ES-I3 (cell line): ENCODE measurements around the gene SLC6A11.

Source experiments
- H3K36me3 ChIP-seq: 2 replicates; pipeline ENCODE4 v1.6.1; 2013; ENCODE audit warnings: mild to moderate bottlenecking, low read length, control low read depth, moderate library complexity; ENCODE audit not compliant: insufficient read depth
- H3K4me1 ChIP-seq: 2 replicates; pipeline ENCODE4 v1.6.1; 2013; ENCODE audit warnings: mild to moderate bottlenecking, control low read depth, low read length; ENCODE audit not compliant: insufficient read depth
- H3K9ac ChIP-seq: 2 replicates; pipeline ENCODE4 v1.6.1; 2013; ENCODE audit warnings: low read depth, mild to moderate bottlenecking, low read length, moderate library complexity
- H3K9me3 ChIP-seq: 2 replicates; pipeline ENCODE4 v1.6.1; 2013; ENCODE audit warnings: mild to moderate bottlenecking, low read length, moderate library complexity; ENCODE audit not compliant: control insufficient read depth, insufficient read depth

Gene SLC6A11

DNA sequence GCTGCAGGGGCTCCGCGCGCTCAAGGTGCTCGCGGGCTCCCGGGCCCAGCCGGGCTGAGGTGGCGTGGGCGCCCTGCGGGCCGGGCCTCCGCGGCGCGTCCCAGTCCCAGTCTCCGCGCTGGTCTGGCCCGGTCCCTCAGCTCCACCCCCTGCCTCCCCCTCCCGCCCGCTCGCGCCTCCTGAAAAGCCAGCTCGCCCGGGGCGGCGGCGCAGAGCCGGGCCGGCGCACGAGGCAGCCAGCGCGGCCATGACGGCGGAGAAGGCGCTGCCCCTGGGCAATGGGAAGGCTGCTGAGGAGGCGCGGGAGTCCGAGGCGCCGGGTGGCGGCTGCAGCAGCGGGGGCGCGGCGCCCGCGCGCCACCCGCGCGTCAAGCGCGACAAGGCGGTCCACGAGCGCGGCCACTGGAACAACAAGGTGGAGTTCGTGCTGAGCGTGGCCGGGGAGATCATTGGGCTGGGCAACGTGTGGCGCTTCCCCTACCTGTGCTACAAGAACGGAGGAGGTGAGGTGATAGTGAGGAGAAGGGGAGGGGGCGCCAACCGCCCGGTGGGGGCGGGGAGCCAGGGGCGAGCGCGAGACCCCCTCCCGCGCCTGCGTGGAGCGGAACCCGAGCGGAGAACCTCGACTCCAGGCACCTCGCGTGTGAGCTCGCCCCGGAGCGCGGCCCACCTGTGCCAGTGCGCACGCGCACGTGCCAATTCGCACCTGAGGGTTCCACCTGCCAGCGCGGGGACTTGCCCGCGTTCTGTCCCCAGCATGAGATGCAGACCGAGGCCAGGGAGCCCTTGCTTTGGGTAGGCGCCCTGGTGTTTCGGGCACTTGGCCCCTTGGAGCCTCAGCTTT lies at the start of gene SLC6A11:
SLC6A11 (plus strand) TSS at position 210 of the 844 bp plus-strand sequence; CDS start at position 248, 38 bp downstream.
- Histone ChIP-seq H3K9me3 (no peaks in the 10 kb centered on the region), H3K4me1 (no peaks in the 10 kb centered on the region), H3K36me3 (no peaks in the 10 kb centered on the region), H3K9ac (peak within 1 kb of the TSS; percentile 28; the same call in 1 of the 2 replicates)

DNA sequence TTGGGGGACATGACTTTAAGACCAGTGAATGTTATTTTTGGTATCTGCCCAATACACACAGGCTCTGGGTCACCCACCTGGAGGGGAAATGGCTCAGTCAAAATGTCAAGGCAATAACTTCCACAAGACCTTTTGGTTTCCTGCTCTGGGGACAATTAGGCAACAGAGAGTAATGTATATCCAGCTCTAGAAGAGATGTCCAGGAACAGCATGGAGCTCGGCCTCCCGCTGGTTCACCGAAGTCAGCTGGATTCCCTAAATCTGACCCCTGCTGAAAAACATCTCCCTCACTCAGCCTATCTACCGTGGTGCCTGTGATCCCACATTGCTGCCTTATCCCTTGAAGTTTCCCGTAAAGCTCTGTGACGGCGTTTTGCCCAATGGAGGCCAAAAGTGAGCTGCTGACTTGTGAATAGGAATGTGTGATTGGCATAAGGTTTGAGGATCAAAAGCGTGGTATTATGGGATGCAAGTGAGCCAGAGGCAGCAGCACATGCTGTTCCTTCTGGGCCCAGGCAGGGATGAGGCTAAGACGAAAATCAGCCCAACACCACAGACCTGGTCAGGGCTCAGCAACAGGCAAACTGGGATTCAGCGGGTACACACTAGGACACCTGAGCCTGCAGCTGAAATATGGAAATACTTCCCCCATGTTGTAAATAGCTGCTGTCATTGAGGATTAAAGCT lies 47.2 kb upstream of the SLC6A11 start:
- no peaks in the 10 kb centered on the region for H3K4me1 ChIP-seq
- H3K9me3 ChIP-seq: no peaks in the 10 kb centered on the region
- no peak overlapping the region for H3K9ac ChIP-seq

DNA sequence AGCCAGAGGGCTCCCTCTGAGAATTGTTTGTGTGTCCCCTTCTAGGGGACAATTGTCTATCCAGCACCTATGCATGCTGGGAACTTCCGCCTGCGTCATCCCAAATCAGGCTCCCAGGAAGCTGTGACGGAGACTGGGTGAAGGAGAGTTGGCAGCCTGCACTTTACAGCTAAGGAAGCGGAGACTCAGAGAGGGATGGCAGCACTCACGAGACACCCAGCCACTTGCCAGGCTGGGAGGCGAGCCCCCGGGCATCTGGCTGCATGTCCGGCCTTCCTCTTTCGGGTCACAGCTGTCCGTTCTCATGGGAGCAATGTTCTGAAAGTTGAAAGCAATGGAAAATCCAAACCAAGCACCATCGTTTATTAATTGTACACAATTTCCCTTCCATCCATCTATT lies 45.5 kb upstream of the SLC6A11 start:
- H3K9me3 ChIP-seq: no peaks in the 10 kb centered on the region
- no peak overlapping the region for H3K9ac ChIP-seq
- H3K36me3 ChIP-seq: no peaks in the 10 kb centered on the region
- no peaks in the 10 kb centered on the region for H3K4me1 ChIP-seq

More for the DNA sequence above, 47.2 kb upstream of the SLC6A11 start:
- H3K36me3 ChIP-seq: no peaks in the 10 kb centered on the region

DNA sequence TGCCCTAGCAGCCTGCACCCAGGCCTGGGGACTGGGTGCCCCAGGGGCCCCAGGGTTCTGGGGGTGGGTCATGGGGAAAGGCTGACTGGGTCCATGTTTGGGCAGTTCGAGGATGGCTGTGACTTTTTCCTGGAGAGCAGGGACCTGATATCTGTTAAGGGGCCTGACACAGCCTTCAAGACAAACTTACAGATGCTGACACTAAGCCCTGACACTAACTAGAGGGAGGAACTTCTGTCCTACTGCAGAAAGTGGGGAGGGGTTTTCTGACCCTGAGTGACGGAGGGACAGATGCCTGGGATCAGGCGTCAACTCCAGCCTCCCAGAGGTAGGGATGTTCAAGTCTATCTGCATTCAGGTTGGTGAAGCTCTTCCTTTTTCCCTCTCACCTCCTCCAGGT lies 45.0 kb upstream of the SLC6A11 start:
- no peak overlapping the region for H3K9ac ChIP-seq
- H3K4me1 ChIP-seq: no peaks in the 10 kb centered on the region
- no peaks in the 10 kb centered on the region for H3K36me3 ChIP-seq
- H3K9me3 ChIP-seq: no peaks in the 10 kb centered on the region

DNA sequence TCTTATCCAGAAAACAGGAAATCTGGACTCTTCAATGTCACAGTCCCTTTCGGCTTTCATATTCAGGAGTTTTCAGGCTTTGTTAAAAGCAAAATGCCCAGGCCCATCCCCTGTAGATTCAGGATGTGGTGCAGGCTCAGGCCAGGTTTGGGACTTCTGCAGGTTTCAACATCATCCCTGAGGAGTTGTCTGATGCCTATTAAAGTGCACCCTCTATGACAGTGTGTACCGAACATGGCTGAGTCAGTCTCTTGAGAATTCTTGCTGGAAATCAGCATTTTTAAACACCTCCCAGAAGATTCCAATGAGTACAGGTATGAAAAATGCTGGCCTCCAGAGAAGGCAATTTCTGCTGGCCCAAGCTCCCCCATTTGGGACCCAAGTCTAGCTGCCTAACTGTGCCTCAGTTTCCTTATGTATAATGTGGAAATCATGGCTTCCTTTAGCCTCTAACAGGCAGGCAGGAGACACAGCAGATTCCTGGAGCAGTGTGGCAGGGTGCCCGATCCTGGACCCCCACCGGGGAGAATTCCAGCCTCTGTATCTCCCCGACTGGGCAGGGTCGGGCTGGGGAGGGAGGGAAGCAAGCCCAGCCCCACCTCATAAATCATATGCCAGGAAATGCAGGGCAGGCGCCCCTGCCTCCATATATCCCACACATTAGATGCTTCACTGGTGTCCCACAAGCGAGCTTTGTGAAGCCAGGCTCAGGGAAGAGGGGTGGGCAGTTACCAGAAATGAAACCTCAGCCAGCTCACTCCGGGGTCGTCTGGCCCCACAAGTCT lies 44.4 kb upstream of the SLC6A11 start:
- no peak overlapping the region; the same call in 1 of the 2 replicates for H3K9ac ChIP-seq
- no peaks in the 10 kb centered on the region for H3K9me3 ChIP-seq
- no peaks in the 10 kb centered on the region for H3K4me1 ChIP-seq
- no peaks in the 10 kb centered on the region for H3K36me3 ChIP-seq

DNA sequence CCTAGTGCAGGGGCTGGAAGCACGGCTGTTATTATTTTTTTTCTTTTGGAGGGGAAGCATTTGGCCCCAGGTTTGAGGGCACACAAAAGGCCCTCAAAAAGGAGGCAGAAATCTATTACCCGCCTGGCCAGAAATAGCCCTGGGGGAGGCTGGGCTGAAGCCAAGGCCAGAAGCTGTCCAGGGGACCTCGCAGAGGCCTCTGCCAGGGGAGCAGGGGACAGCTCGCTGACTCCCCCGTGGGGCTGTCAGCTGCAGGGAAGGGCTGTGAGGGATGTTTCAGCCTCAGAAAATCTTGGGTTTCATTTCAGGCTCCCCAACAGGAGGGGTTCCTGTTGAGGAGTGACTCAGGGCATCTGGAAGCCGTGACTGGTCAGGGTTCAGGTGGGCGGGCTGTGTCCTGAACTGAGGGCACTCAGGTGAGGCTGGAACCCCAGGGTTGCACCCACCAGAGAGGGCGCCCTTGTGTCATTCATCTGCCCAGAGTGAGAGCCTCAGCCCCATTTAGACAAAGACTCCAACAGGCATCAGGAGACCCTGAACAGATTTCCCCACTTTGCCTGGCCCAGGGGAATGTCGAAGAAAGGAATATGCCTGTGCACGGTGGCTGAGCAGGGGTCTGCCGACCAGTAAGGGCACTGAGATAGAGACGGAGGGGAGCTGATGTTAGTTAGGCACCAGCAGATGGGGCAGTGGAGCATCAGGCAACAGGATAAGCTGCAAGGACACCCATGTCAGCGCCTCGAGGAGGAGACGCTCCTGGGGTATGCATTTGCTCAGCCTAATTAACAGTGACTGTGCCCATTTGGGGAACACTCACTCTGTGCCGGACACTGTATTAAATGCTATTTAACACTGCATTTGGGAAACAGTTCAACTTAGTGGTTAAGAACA lies 43.5 kb upstream of the SLC6A11 start:
- H3K9ac ChIP-seq: no peak overlapping the region
- no peaks in the 10 kb centered on the region for H3K36me3 ChIP-seq
- H3K9me3 ChIP-seq: no peaks in the 10 kb centered on the region
- H3K4me1 ChIP-seq: no peaks in the 10 kb centered on the region

DNA sequence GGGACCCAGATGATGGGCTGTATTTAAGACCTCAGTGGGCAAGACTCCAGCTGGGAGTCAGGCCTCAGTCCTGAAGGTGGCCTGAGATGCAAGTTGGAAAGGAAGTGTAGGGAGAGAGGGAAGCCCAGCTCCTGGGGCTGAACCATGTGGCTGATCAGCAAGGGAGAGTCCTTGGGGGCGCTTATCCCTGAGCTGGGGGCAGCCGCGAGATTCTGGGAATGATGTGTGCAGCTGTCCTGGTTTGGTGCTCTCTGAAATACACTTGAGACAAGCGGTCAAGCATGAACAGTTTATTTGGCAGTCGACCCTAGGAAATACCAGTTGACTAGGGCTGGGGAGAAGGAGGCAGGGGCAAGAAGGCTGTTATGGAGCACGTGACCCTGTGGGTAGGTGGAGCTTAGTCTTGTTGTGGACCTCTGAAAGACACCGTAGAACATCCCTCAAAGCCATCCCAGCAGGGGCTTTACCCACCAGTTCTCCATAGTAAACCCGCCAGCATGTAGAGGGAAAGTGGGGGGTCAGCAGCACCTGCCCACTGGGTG lies 41.8 kb upstream of the SLC6A11 start:
- Histone ChIP-seq H3K9ac (no peak overlapping the region), H3K9me3 (no peaks in the 10 kb centered on the region), H3K4me1 (no peaks in the 10 kb centered on the region), H3K36me3 (no peaks in the 10 kb centered on the region)

DNA sequence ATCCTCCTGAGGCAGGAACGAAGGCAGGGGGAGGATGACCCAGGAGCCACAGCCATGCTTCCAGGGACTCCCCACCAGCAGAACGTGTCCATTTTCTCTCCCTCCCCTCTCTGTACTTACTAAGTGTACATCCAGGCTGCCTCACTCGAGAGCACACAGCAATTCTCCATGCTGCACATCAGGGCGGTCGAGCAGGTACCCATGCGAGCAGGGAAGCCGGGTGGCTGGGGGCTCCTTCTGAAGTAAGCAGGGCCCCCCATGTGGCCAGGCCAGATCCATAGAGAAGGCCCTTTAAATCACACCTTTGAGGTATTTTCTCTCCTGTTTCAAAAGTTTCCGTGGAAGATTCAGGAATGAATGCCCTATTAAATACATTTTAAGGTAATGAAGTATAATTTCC lies 41.2 kb upstream of the SLC6A11 start:
- no peaks in the 10 kb centered on the region for H3K36me3 ChIP-seq
- H3K9me3 ChIP-seq: no peaks in the 10 kb centered on the region
- no peaks in the 10 kb centered on the region for H3K4me1 ChIP-seq
- H3K9ac ChIP-seq: no peak overlapping the region

DNA sequence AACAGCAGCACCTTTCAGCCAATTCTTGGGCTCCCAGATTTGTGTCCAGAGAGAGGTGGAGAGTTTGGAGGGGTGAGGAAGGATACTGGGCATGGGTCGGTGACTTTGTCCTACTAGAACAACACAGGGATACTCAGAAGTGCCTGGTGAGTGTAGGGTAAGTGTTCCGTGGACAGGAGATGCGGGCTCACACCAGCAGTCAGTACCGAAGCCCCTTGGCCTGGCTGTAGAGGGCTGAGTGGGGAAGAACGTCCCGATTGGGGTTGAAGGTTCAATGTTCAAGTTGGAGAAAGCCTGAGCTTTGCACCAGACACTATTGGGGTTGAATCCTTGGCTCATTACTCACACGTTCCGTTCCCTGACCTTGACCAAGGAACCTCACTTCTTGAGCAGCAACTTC lies 40.8 kb upstream of the SLC6A11 start:
- Histone ChIP-seq H3K9ac (no peak overlapping the region), H3K9me3 (no peaks in the 10 kb centered on the region), H3K36me3 (no peaks in the 10 kb centered on the region), H3K4me1 (no peaks in the 10 kb centered on the region)

DNA sequence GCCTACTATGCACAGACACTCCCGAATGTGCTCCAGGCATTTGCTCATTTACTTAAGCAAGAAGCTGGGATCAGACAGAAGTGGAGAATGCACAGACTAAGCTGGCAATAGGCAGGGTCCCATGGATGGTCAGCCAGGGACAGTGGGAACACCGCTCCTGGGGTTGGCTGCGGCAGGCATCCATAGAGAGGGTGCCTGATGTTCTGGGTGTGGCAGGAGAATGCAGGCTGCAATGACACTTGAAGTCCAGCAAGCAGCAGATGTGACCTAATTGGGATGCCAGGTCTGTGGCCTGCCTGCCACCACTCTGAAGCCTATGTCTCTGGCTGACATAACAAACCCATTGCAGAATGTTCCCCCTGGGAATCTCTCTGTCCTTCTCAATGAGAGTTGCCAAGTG lies 40.2 kb upstream of the SLC6A11 start:
- no peak overlapping the region for H3K9ac ChIP-seq
- no peaks in the 10 kb centered on the region for H3K4me1 ChIP-seq
- H3K9me3 ChIP-seq: no peaks in the 10 kb centered on the region
- H3K36me3 ChIP-seq: no peaks in the 10 kb centered on the region

DNA sequence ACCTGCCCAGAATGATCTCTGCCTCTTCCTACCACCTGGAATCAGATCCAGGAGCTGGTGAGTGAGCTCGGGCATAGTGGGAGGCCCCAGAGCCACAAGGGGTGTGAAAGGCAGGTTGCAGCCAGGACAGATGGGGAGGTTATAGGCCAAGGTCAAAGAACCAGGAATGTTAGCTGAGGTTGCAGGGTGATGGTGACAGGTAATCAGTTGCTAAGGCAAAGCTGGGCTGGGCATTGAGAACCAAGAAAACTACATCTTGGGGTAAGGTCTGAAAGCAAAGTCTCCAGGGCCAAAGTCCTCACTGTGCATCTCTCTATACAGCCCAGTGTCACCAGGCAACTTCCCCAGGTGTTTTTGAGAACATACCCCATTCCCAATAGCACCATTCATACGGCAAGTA lies 38.4 kb upstream of the SLC6A11 start:
- Histone ChIP-seq H3K4me1 (no peaks in the 10 kb centered on the region), H3K36me3 (no peaks in the 10 kb centered on the region), H3K9ac (no peak overlapping the region), H3K9me3 (no peaks in the 10 kb centered on the region)

DNA sequence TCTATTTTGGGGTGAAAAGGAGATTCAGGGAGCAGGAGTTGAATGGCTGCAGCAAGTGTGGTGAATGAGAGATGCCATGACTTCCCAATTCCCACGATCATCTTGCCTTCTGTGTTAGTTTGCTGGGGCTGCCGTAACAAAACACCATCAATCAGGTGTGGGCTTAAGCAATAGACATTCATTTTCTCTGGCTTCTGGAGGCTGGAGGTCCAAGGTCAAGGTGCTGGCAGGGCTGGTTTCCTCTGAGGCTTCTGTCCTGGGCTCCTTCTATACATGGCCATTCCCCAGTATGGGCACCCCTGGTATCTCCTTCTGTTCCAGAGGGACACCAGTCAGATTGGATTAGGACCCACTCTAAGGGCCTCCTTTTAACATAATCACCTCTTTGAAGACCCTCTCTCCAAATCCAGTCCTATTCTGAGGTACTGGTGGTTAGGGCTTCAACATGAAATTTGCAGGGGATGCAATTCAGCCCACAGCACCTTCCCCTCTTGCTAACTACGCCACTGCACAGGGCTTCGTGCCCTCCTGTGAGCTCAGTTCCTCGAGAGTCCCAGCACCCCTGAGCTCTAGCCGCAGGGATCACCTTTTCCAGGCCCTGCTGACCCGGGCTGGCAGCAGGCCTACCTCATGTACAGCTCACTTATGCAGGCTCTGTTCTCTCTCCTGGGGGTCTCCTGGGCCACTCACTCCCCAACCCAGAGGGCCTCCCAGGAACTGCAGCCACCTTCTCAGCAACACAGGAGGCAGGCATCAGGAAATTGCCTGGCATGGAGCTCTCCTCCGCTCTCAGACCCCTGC lies 37.3 kb upstream of the SLC6A11 start:
- Histone ChIP-seq H3K4me1 (no peaks in the 10 kb centered on the region), H3K36me3 (no peaks in the 10 kb centered on the region), H3K9me3 (no peaks in the 10 kb centered on the region), H3K9ac (no peak overlapping the region)

DNA sequence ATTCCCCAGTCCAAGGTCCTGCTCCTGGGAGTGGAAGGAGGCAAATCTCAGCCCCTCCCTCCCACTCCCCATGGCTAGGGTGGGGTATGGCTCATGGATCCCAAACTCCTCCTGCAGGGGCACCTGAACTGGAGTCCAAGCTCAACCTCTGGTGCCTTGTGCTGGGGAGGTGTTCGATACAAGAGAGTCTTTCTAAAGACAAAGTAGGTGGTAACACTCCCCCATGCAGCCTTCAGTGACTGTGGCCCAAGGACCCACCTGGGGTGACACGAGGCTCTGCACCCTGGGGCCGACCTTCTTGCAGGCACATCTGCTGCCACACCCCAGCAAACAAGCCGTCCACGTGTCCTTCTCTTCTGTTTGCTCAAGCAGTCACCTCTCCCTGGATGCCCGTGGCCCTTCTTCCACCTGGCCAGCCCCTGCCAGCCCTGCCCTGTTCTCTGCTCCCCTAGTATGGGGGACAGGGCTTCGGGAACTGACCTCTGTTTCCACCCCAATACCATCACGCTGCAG lies 36.7 kb upstream of the SLC6A11 start:
- Histone ChIP-seq H3K36me3 (no peaks in the 10 kb centered on the region), H3K4me1 (no peaks in the 10 kb centered on the region), H3K9ac (no peak overlapping the region), H3K9me3 (no peaks in the 10 kb centered on the region)
